K562 (cell line): Measurements from ENCODE around the gene AREL1. TPM values are rescaled to one million over a fixed set of nuclear protein-coding genes. Genes with fewer than 3 reads are reported as not detected.

Experiments used
- ATAC-seq: fragments of 200-7000 bp; cut with Tn5 transposase; 3 replicates; pipeline ENCODE4 v1.9.1; 2020; ENCODE audit warnings: moderate library complexity
- BruUV-seq: library from RNA; stranded (reverse); fragments of 400-500 nt; replicated peaks from 2 replicates; lab custom pipeline; 2021; lab: Mats Ljungman, UMichigan
- CTCF ChIA-PET: fragments of 300-600 bp; formaldehyde crosslinking; extraction: SDS; loops from one replicate; lab custom pipeline; 2021; ENCODE audit warnings: low intra/inter-chr PET ratio; lab: Yijun Ruan, JAX
- POLR2A ChIA-PET: fragments of 300-600, 350-650 bp; sonication (Branson Sonifier 250); formaldehyde crosslinking; extraction: SDS; loops from one replicate; lab custom pipeline; 2021; ENCODE audit warnings: antibody characterized with exemption, inconsistent platforms; lab: Yijun Ruan, JAX
- DNase-seq, 4 experiments: peaks; one replicate each; pipeline versions ENCODE4 v3.0.0 to v3.0.0-alpha.2; 2011 to 2018; ENCODE audit warnings: low spot score in 3 of 4, mixed read lengths in 3 of 4; ENCODE audit errors: extremely low read depth in 1 of 4
- FAIRE-seq: peaks from 2 replicates; lab custom pipeline; 2011; peaks lifted over from hg19 to GRCh38; lab: Jason Lieb, UNC
- H2AFZ ChIP-seq: 2 replicates; pipeline ENCODE4 v1.6.0; 2011; ENCODE audit warnings: low read depth, low read length, control low read depth, inconsistent platforms
- H3K27ac ChIP-seq: fragments of 200-600 bp; 3 replicates; pipeline ENCODE4 v1.8.0; 2011; ENCODE audit warnings: low read depth, mild to moderate bottlenecking, control low read depth, inconsistent platforms, low read length, moderate library complexity, mixed read lengths; ENCODE audit errors: extremely low read depth
- H3K27me3 ChIP-seq, 2 experiments: fragments of 300-600 bp in 1 of 2; 2 replicates in 1 of 2; 3 replicates in 1 of 2; pipeline versions ENCODE4 v1.6.0 to v1.8.0; 2011; ENCODE audit warnings: inconsistent platforms in 2 of 2, low read length in 2 of 2, mild to moderate bottlenecking in 1 of 2, mixed read lengths in 1 of 2, moderate library complexity in 1 of 2; ENCODE audit not compliant: control insufficient read depth in 2 of 2, insufficient read depth in 2 of 2
- H3K36me3 ChIP-seq: fragments of 300-600 bp; 3 replicates; pipeline ENCODE4 v1.8.0; 2011; ENCODE audit warnings: mild to moderate bottlenecking, low read length, inconsistent platforms; ENCODE audit not compliant: control insufficient read depth, insufficient read depth
- H3K4me1 ChIP-seq, 2 experiments: fragments of 200-600 bp in 1 of 2; replicated peaks in 1 of 2; 2 replicates in 1 of 2; 3 replicates in 1 of 2; pipeline versions ENCODE4 v1.5.1 to v1.8.0; 2011; ENCODE audit warnings: inconsistent platforms in 2 of 2, low read length in 2 of 2, mild to moderate bottlenecking in 1 of 2, mixed read lengths in 1 of 2, moderate library complexity in 1 of 2; ENCODE audit not compliant: control insufficient read depth in 2 of 2, insufficient read depth in 2 of 2
- H3K4me2 ChIP-seq: 2 replicates; pipeline ENCODE4 v1.6.1; 2011; ENCODE audit warnings: low read length, control low read depth, inconsistent platforms, mixed read lengths; ENCODE audit not compliant: insufficient read depth
- H3K4me3 ChIP-seq: fragments of 200-600 bp; sonication (generic), shearing (Covaris generic); 2 replicates; pipeline ENCODE4 v1.5.1; 2016; ENCODE audit warnings: control low read depth, inconsistent platforms
- H3K79me2 ChIP-seq: fragments of 200-600 bp; 3 replicates; pipeline ENCODE4 v1.8.0; 2011; ENCODE audit warnings: low read length, inconsistent platforms; ENCODE audit not compliant: control insufficient read depth, insufficient read depth
- H3K9ac ChIP-seq, 2 experiments: 2 replicates each; pipeline versions ENCODE4 v1.6.0 to v1.6.1; 2011; ENCODE audit warnings: low read depth in 2 of 2, low read length in 2 of 2, control low read depth in 1 of 2, inconsistent platforms in 1 of 2, mild to moderate bottlenecking in 1 of 2, mixed read lengths in 1 of 2; ENCODE audit not compliant: insufficient read depth in 1 of 2
- H3K9me1 ChIP-seq: one replicate; pipeline ENCODE4 v1.6.0; 2011; ENCODE audit warnings: inconsistent platforms, mild to moderate bottlenecking, low read length, moderate library complexity; ENCODE audit not compliant: control insufficient read depth, insufficient read depth
- H3K9me3 ChIP-seq: replicated peaks from 2 replicates; pipeline ENCODE4 v1.5.1; 2011; ENCODE audit warnings: low read depth, low read length, inconsistent platforms; ENCODE audit not compliant: control insufficient read depth, insufficient read depth
- H4K20me1 ChIP-seq: replicated peaks from 2 replicates; pipeline ENCODE4 v1.6.1; 2011; ENCODE audit warnings: low read length, inconsistent platforms, mixed read lengths; ENCODE audit not compliant: control insufficient read depth, insufficient read depth
- CBFB ChIP-seq: sonication (generic); formaldehyde crosslinking; IDR thresholded peaks from 2 replicates; pipeline ENCODE4 v1.4.0; 2020; ENCODE audit warnings: mild to moderate bottlenecking, missing genetic modification reagents
- KHSRP ChIP-seq: fragments of 450-650 bp; IDR thresholded peaks from 2 replicates; pipeline ENCODE4 v1.6.1; 2017
- NFIX ChIP-seq: fragments of 250-450 bp; sonication (Bioruptor Pico); IDR thresholded peaks from 2 replicates; pipeline ENCODE4 v1.4.0; 2020; ENCODE audit warnings: low read depth, mild to moderate bottlenecking, moderate library complexity
- WGBS: fragments of 100-300 bp; shearing (Covaris generic); methylation state at CpG from one replicate; pipeline ENCODE4 v1.1.6; 2016; ENCODE audit warnings: low coverage, mixed read lengths; ENCODE audit not compliant: insufficient coverage; ENCODE audit errors: missing lambda C conversion rate; 5-methylcytosine and 5-hydroxymethylcytosine counted together
- in situ Hi-C: fragments of 300-500 bp; cut with MboI; formaldehyde crosslinking; loops from 4 replicates; pipeline ENCODE4 v1.15.0; 2018; ENCODE audit warnings: inconsistent platforms, mixed read lengths
- intact Hi-C: fragments of 100-400 bp; cut with micrococcal nuclease; formaldehyde crosslinking; loops from 2 replicates; pipeline ENCODE4 v1.14.2; 2022
- polyA plus RNA-seq, 8 experiments: library from polyadenylated mRNA; depleted of rRNA in 4 of 8; stranded (reverse) in 5 of 8; unstranded in 3 of 8; fragments of >200 nt; fragmentation: Nextera tagmentation in 2 of 8; fragmentation: Illumina TruSeq in 1 of 8; extraction: Ambion mirVana in 2 of 8; extraction: Trizol in 1 of 8; gene quantifications; 2 replicates each; pipeline versions ENCODE4 v1.2.1 to v1.2.3, GENCODE V29; 2011 to 2014; ENCODE audit warnings: inconsistent platforms in 1 of 8, missing spikeins in 1 of 8
- total RNA-seq, 7 experiments: library from RNA; depleted of rRNA in 6 of 7; stranded (reverse); fragments of >200 nt in 6 of 7; fragmentation: Illumina TruSeq in 2 of 7; extraction: Trizol in 2 of 7; gene quantifications; 2 replicates each; pipeline versions ENCODE4 v1.2.1 to v1.2.3, GENCODE V29; 2011 to 2021; ENCODE audit warnings: low replicate concordance in 1 of 7
- TF ChIP-seq, protein P1 (sequence below): fragments of 150-350 bp; conservative IDR thresholded peaks from 2 replicates; pipeline ENCODE4 v1.6.1; 2014; ENCODE audit warnings: low read length
- TF ChIP-seq, protein P2 (sequence below): sonication (generic); formaldehyde crosslinking; IDR thresholded peaks from 2 replicates; pipeline ENCODE4 v1.8.0; 2022; ENCODE audit warnings: mild to moderate bottlenecking, missing genetic modification reagents, borderline replicate concordance
- TF ChIP-seq, protein P3 (sequence below): sonication (generic); formaldehyde crosslinking; IDR thresholded peaks from 2 replicates; pipeline ENCODE4 v1.8.1; 2023; ENCODE audit warnings: missing genetic modification reagents, mild to moderate bottlenecking, borderline replicate concordance

The AREL1 gene
- total and polyA plus RNA-seq, 9 of the 15 experiments (the other 6 are each of a cell fraction or from before 2014, with no cell fraction given) = 6.0 to 24.8 (median 16.6) TPM

DNA sequence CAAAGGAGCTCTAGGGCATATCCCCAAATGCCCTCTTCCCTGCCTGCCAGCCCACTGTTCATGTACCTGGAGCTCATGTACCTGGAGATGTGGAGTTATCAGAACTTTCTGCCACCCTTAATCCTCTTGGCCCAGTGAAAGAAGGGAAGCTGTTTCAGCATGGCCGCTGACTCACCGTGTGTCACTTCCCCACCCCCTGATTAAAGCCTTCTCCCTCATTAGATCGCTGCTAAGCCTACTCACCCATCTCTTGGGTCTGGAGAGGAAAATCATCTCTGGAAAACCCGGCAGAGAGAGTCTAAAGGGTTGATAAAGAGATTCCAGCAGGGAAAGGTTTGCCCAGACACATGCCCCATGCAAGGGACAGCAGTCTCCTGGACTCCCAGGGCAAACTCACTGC, 96.4 kb downstream of the AREL1 start (continued):
- TF ChIP-seq, protein P1, sequence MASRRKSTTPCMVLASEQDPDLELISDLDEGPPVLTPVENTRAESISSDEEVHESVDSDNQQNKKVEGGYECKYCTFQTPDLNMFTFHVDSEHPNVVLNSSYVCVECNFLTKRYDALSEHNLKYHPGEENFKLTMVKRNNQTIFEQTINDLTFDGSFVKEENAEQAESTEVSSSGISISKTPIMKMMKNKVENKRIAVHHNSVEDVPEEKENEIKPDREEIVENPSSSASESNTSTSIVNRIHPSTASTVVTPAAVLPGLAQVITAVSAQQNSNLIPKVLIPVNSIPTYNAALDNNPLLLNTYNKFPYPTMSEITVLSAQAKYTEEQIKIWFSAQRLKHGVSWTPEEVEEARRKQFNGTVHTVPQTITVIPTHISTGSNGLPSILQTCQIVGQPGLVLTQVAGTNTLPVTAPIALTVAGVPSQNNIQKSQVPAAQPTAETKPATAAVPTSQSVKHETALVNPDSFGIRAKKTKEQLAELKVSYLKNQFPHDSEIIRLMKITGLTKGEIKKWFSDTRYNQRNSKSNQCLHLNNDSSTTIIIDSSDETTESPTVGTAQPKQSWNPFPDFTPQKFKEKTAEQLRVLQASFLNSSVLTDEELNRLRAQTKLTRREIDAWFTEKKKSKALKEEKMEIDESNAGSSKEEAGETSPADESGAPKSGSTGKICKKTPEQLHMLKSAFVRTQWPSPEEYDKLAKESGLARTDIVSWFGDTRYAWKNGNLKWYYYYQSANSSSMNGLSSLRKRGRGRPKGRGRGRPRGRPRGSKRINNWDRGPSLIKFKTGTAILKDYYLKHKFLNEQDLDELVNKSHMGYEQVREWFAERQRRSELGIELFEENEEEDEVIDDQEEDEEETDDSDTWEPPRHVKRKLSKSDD = no peak
- TF ChIP-seq, all 486 proteins: peak for 16

DNA sequence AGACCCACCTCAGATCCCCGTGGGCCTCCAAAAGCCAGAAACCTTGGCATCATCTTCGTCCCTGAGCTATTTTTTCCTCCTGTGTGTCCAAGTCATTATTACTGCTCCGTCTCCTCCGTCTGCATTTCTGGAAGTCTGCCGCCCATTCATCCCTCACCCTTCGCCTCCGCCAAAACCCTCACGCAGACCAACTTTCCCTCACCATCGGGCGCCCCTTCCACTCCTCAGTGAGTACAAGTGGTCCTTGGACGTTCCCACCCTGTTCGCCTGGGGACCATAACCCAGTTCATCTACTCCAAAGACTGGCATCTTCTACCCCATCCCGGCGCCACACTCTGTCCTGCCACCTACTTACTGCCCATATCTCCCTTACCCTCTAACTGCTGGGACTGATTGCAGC, 97.1 kb downstream of the AREL1 start:
- BruUV-seq = no TSS peak
- Histone ChIP-seq H4K20me1 (no peaks in the 10 kb centered on the region), H2AFZ (no peak overlapping the region), H3K4me2 (no peak overlapping the region), H3K4me1 (peaks cover 29 to 31% of the 10 kb centered on the region in 2 experiments), H3K9me3 (no peaks in the 10 kb centered on the region), H3K4me3 (no peak overlapping the region), H3K79me2 (no peaks in the 10 kb centered on the region), H3K27me3 (peaks cover 2 to 7% of the 10 kb centered on the region in 2 experiments; a peak in 2 of 5 replicates), H3K9me1 (no peaks in the 10 kb centered on the region), H3K9ac (no peak overlapping the region), H3K27ac (no peak overlapping the region), H3K36me3 (no peaks in the 10 kb centered on the region)
- CTCF ChIA-PET = no interaction called here
- ATAC-seq (no peak), FAIRE-seq (no peak), DNase-seq (no peak)
- intact Hi-C loops = no loop called here
- POLR2A ChIA-PET = interaction anchor here (0.8 kb wide), 1 partner anchor 143 kb away, joined by 3 read pairs; no protein-coding TSS in a partner anchor
- in situ Hi-C loops = no loop called here
- WGBS = 64% methylated on average over 10 of the region's 14 CpGs
- TF ChIP-seq KHSRP = no peak
- TF ChIP-seq CBFB (CRISPR knock-in tag) = no peak
- TF ChIP-seq NFIX (CRISPR knock-in tag) = no peak
- TF ChIP-seq, protein P2, sequence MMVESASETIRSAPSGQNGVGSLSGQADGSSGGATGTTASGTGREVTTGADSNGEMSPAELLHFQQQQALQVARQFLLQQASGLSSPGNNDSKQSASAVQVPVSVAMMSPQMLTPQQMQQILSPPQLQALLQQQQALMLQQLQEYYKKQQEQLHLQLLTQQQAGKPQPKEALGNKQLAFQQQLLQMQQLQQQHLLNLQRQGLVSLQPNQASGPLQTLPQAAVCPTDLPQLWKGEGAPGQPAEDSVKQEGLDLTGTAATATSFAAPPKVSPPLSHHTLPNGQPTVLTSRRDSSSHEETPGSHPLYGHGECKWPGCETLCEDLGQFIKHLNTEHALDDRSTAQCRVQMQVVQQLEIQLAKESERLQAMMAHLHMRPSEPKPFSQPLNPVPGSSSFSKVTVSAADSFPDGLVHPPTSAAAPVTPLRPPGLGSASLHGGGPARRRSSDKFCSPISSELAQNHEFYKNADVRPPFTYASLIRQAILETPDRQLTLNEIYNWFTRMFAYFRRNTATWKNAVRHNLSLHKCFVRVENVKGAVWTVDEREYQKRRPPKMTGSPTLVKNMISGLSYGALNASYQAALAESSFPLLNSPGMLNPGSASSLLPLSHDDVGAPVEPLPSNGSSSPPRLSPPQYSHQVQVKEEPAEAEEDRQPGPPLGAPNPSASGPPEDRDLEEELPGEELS (CRISPR knock-in tag) = no peak
- TF ChIP-seq, protein P3, sequence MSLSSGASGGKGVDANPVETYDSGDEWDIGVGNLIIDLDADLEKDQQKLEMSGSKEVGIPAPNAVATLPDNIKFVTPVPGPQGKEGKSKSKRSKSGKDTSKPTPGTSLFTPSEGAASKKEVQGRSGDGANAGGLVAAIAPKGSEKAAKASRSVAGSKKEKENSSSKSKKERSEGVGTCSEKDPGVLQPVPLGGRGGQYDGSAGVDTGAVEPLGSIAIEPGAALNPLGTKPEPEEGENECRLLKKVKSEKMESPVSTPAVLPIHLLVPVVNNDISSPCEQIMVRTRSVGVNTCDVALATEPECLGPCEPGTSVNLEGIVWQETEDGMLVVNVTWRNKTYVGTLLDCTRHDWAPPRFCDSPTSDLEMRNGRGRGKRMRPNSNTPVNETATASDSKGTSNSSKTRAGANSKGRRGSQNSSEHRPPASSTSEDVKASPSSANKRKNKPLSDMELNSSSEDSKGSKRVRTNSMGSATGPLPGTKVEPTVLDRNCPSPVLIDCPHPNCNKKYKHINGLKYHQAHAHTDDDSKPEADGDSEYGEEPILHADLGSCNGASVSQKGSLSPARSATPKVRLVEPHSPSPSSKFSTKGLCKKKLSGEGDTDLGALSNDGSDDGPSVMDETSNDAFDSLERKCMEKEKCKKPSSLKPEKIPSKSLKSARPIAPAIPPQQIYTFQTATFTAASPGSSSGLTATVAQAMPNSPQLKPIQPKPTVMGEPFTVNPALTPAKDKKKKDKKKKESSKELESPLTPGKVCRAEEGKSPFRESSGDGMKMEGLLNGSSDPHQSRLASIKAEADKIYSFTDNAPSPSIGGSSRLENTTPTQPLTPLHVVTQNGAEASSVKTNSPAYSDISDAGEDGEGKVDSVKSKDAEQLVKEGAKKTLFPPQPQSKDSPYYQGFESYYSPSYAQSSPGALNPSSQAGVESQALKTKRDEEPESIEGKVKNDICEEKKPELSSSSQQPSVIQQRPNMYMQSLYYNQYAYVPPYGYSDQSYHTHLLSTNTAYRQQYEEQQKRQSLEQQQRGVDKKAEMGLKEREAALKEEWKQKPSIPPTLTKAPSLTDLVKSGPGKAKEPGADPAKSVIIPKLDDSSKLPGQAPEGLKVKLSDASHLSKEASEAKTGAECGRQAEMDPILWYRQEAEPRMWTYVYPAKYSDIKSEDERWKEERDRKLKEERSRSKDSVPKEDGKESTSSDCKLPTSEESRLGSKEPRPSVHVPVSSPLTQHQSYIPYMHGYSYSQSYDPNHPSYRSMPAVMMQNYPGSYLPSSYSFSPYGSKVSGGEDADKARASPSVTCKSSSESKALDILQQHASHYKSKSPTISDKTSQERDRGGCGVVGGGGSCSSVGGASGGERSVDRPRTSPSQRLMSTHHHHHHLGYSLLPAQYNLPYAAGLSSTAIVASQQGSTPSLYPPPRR (CRISPR knock-in tag) = no peak
